MM.1S (cell line): Measurements from ENCODE around the gene EIF4G1.

ENCODE experiments used
- DNase-seq: peaks from one replicate; pipeline ENCODE4 v3.0.0-alpha.2; 2015
- H2AFZ ChIP-seq: fragments of 300-600 bp; sonication (generic); 2 replicates; pipeline ENCODE4 v1.6.0; 2016; ENCODE audit warnings: antibody characterized with exemption, low read length
- H3F3A ChIP-seq: fragments of 300-600 bp; sonication (generic); 2 replicates; pipeline ENCODE4 v1.6.1; 2016; ENCODE audit warnings: mild to moderate bottlenecking, antibody characterized with exemption, low read length, moderate library complexity, mixed read lengths; ENCODE audit not compliant: insufficient read depth
- H3K27ac ChIP-seq: fragments of 300-600 bp; sonication (generic); 2 replicates; pipeline ENCODE4 v1.5.1; 2016; ENCODE audit warnings: mild to moderate bottlenecking, low read length
- H3K27me3 ChIP-seq: fragments of 300-600 bp; sonication (generic); replicated peaks from 2 replicates; pipeline ENCODE4 v1.6.0; 2016; ENCODE audit warnings: low read length; ENCODE audit not compliant: insufficient read depth
- H3K36me3 ChIP-seq: fragments of 300-600 bp; sonication (generic); replicated peaks from 2 replicates; pipeline ENCODE4 v1.6.1; 2016; ENCODE audit warnings: mild to moderate bottlenecking, low read length, mixed read lengths; ENCODE audit not compliant: insufficient read depth
- H3K4me1 ChIP-seq: fragments of 300-600 bp; sonication (generic); 2 replicates; pipeline ENCODE4 v1.6.1; 2016; ENCODE audit warnings: low read length, mixed read lengths
- H3K4me2 ChIP-seq: fragments of 300-600 bp; sonication (generic); 2 replicates; pipeline ENCODE4 v1.6.0; 2016; ENCODE audit warnings: low read depth, low read length
- H3K4me3 ChIP-seq: fragments of 300-600 bp; sonication (generic); 2 replicates; pipeline ENCODE4 v1.5.1; 2016; ENCODE audit warnings: low read length, mixed read lengths
- H3K79me2 ChIP-seq: fragments of 300-600 bp; sonication (generic); 2 replicates; pipeline ENCODE4 v1.6.1; 2016; ENCODE audit warnings: mixed run types, low read length, mixed read lengths
- H3K9ac ChIP-seq: fragments of 300-600 bp; sonication (generic); 2 replicates; pipeline ENCODE4 v1.6.1; 2016; ENCODE audit warnings: low read length, mixed read lengths
- H3K9me2 ChIP-seq: fragments of 300-600 bp; sonication (generic); replicated peaks from 2 replicates; pipeline ENCODE4 v1.6.1; 2016; ENCODE audit warnings: mild to moderate bottlenecking, low read length, mixed read lengths; ENCODE audit not compliant: insufficient read depth
- H3K9me3 ChIP-seq: fragments of 300-600 bp; sonication (generic); replicated peaks from 2 replicates; pipeline ENCODE4 v1.6.1; 2016; ENCODE audit warnings: mild to moderate bottlenecking, low read length, mixed read lengths; ENCODE audit not compliant: insufficient read depth
- H4K20me1 ChIP-seq: fragments of 300-600 bp; sonication (generic); 2 replicates; pipeline ENCODE4 v1.6.1; 2016; ENCODE audit warnings: mild to moderate bottlenecking, low read length, moderate library complexity, mixed read lengths; ENCODE audit not compliant: insufficient read depth
- CTCF ChIP-seq: fragments of 300-600 bp; sonication (generic); IDR thresholded peaks from 2 replicates; pipeline ENCODE4 v1.5.1; 2016; ENCODE audit warnings: antibody characterized with exemption, low read length, mixed read lengths
- EZH2 ChIP-seq: fragments of 300-600 bp; sonication (generic); optimal IDR thresholded peaks from 2 replicates; pipeline ENCODE3; 2017; ENCODE audit warnings: low read depth, mild to moderate bottlenecking, antibody characterized with exemption, low read length, mixed read lengths
- EZH2phosphoT487 ChIP-seq: fragments of 300-600 bp; sonication (generic); IDR thresholded peaks from 2 replicates; pipeline ENCODE4 v1.6.1; 2018; ENCODE audit warnings: antibody characterized with exemption, low read length

Gene EIF4G1

GRCh38 chr3:184354121-184354728 is 39.8 kb downstream of the EIF4G1 start:
- no peaks in the 10 kb centered on the region for H3K79me2 ChIP-seq
- no peaks in the 10 kb centered on the region for H4K20me1 ChIP-seq
- no peaks in the 10 kb centered on the region for H3K9me2 ChIP-seq
- no peak overlapping the region for H3K27ac ChIP-seq
- H3K36me3 ChIP-seq = no peaks in the 10 kb centered on the region
- TF ChIP-seq EZH2phosphoT487 (no peak), CTCF (peak; percentile 91)
- no peak overlapping the region for H2AFZ ChIP-seq
- H3K27me3 ChIP-seq = no peaks in the 10 kb centered on the region
- H3K4me2 ChIP-seq = no peak overlapping the region
- H3K4me1 ChIP-seq = no peaks in the 10 kb centered on the region
- H3K4me3 ChIP-seq = no peak overlapping the region
- H3F3A ChIP-seq = no peaks in the 10 kb centered on the region
- no peaks in the 10 kb centered on the region for H3K9me3 ChIP-seq
- H3K9ac ChIP-seq = no peak overlapping the region
- DNase-seq = peak; percentile 36

GRCh38 chr3:184354754-184355153 is 40.3 kb downstream of the EIF4G1 start:
- no peaks in the 10 kb centered on the region for H4K20me1 ChIP-seq
- no peak overlapping the region for H3K9ac ChIP-seq
- no peak for TF ChIP-seq EZH2
- no peak for TF ChIP-seq CTCF
- no peak for TF ChIP-seq EZH2phosphoT487
- H3F3A ChIP-seq = no peaks in the 10 kb centered on the region
- no peak overlapping the region for H3K4me3 ChIP-seq
- H2AFZ ChIP-seq = no peak overlapping the region
- H3K9me3 ChIP-seq = no peaks in the 10 kb centered on the region
- H3K36me3 ChIP-seq = no peaks in the 10 kb centered on the region
- H3K27me3 ChIP-seq = no peaks in the 10 kb centered on the region
- H3K9me2 ChIP-seq = no peaks in the 10 kb centered on the region
- H3K4me2 ChIP-seq = no peak overlapping the region
- H3K27ac ChIP-seq = no peak overlapping the region
- DNase-seq = no peak
- H3K79me2 ChIP-seq = no peaks in the 10 kb centered on the region
- no peaks in the 10 kb centered on the region for H3K4me1 ChIP-seq

- no peaks in the 10 kb centered on the region for H3K27me3 ChIP-seq
- no peak overlapping the region for H3K4me3 ChIP-seq
- no peaks in the 10 kb centered on the region for H3K4me1 ChIP-seq
- H3K36me3 ChIP-seq = no peaks in the 10 kb centered on the region
- no peaks in the 10 kb centered on the region for H3F3A ChIP-seq
- H3K79me2 ChIP-seq = no peaks in the 10 kb centered on the region
- H4K20me1 ChIP-seq = no peaks in the 10 kb centered on the region
- no peak overlapping the region for H3K9ac ChIP-seq
- no peak overlapping the region for H3K27ac ChIP-seq
- TF ChIP-seq EZH2 (no peak), EZH2phosphoT487 (no peak), CTCF (no peak)
- H3K9me2 ChIP-seq = no peaks in the 10 kb centered on the region
- no peak for DNase-seq
- H3K9me3 ChIP-seq = no peaks in the 10 kb centered on the region
- H2AFZ ChIP-seq = no peak overlapping the region
- H3K4me2 ChIP-seq = no peak overlapping the region
These were observed 41.0 kb downstream of the EIF4G1 start for GRCh38 chr3:184355261-184356040.
